ENCODE results near the gene ALPK3.

GRCh38 chr15:84839714-84840113 lies 22.6 kb downstream of the ALPK3 start:
- TF ChIP-seq EZH2 (IDR thresholded peaks at IDR 0.05; ENCODE audit: low read depth, unreplicated experiment) (no peak), ZNF331 (CRISPR knock-in tag; IDR thresholded peaks at IDR 0.05; ENCODE audit: low read depth) (no peak), POLR2AphosphoS5 (IDR thresholded peaks at IDR 0.05; ENCODE audit: low read depth) (no peak), JUNB (IDR thresholded peaks at IDR 0.05; ENCODE audit: unreplicated experiment) (no peak), ZNF462 (CRISPR knock-in tag; IDR thresholded peaks at IDR 0.05) (no peak), EZH2phosphoT487 (IDR thresholded peaks at IDR 0.05; ENCODE audit: unreplicated experiment) (no peak)
- TF ChIP-seq, protein P1, sequence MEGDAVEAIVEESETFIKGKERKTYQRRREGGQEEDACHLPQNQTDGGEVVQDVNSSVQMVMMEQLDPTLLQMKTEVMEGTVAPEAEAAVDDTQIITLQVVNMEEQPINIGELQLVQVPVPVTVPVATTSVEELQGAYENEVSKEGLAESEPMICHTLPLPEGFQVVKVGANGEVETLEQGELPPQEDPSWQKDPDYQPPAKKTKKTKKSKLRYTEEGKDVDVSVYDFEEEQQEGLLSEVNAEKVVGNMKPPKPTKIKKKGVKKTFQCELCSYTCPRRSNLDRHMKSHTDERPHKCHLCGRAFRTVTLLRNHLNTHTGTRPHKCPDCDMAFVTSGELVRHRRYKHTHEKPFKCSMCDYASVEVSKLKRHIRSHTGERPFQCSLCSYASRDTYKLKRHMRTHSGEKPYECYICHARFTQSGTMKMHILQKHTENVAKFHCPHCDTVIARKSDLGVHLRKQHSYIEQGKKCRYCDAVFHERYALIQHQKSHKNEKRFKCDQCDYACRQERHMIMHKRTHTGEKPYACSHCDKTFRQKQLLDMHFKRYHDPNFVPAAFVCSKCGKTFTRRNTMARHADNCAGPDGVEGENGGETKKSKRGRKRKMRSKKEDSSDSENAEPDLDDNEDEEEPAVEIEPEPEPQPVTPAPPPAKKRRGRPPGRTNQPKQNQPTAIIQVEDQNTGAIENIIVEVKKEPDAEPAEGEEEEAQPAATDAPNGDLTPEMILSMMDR (conservative IDR thresholded peaks at IDR 0.05; ENCODE audit: low read depth in 2 of 2) = no peak
- TF ChIP-seq, protein P2, sequence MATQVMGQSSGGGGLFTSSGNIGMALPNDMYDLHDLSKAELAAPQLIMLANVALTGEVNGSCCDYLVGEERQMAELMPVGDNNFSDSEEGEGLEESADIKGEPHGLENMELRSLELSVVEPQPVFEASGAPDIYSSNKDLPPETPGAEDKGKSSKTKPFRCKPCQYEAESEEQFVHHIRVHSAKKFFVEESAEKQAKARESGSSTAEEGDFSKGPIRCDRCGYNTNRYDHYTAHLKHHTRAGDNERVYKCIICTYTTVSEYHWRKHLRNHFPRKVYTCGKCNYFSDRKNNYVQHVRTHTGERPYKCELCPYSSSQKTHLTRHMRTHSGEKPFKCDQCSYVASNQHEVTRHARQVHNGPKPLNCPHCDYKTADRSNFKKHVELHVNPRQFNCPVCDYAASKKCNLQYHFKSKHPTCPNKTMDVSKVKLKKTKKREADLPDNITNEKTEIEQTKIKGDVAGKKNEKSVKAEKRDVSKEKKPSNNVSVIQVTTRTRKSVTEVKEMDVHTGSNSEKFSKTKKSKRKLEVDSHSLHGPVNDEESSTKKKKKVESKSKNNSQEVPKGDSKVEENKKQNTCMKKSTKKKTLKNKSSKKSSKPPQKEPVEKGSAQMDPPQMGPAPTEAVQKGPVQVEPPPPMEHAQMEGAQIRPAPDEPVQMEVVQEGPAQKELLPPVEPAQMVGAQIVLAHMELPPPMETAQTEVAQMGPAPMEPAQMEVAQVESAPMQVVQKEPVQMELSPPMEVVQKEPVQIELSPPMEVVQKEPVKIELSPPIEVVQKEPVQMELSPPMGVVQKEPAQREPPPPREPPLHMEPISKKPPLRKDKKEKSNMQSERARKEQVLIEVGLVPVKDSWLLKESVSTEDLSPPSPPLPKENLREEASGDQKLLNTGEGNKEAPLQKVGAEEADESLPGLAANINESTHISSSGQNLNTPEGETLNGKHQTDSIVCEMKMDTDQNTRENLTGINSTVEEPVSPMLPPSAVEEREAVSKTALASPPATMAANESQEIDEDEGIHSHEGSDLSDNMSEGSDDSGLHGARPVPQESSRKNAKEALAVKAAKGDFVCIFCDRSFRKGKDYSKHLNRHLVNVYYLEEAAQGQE (IDR thresholded peaks at IDR 0.05; ENCODE audit: unreplicated experiment) = no peak

Data from GM23338 (cell line).